Islet of Langerhans (tissue), 1 donor: ENCODE results near the gene MAGI1.
A peak's percentile ranks its signal among the peaks of the same experiment; 100 is the strongest.

Experiments used
- FAIRE-seq: peaks from one replicate; lab custom pipeline; 2011; peaks lifted over from hg19 to GRCh38; lab: Jason Lieb, UNC

Gene MAGI1

GRCh38 chr3:65971293-65972252, 67.1 kb downstream of the MAGI1 start:
- no peak for FAIRE-seq

GRCh38 chr3:65968996-65969395, 69.7 kb downstream of the MAGI1 start:
- no peak for FAIRE-seq

- no peak for FAIRE-seq
These were observed 71.3 kb downstream of the MAGI1 start for GRCh38 chr3:65967451-65967850.

GRCh38 chr3:65964838-65965237, 73.9 kb downstream of the MAGI1 start:
- no peak for FAIRE-seq

- FAIRE-seq = peak; percentile 96
These were observed 74.7 kb downstream of the MAGI1 start for GRCh38 chr3:65963787-65964677.

- FAIRE-seq = no peak
These were observed 77.0 kb downstream of the MAGI1 start for GRCh38 chr3:65961733-65962132.

GRCh38 chr3:65961128-65961527, 77.6 kb downstream of the MAGI1 start:
- no peak for FAIRE-seq

GRCh38 chr3:65960087-65960486, 78.6 kb downstream of the MAGI1 start:
- FAIRE-seq = no peak

- no peak for FAIRE-seq
These were observed 80.5 kb downstream of the MAGI1 start for GRCh38 chr3:65958216-65958615.

- no peak for FAIRE-seq
These were observed 82.8 kb downstream of the MAGI1 start for GRCh38 chr3:65955792-65956477.

- FAIRE-seq = peak; percentile 79
These were observed 84.6 kb downstream of the MAGI1 start for GRCh38 chr3:65953881-65954733.

- peak; percentile 98 for FAIRE-seq
These were observed 85.4 kb downstream of the MAGI1 start for GRCh38 chr3:65953301-65953812.

GRCh38 chr3:65952842-65953241, 85.9 kb downstream of the MAGI1 start:
- FAIRE-seq = no peak

- FAIRE-seq = peak; percentile 97
These were observed 86.7 kb downstream of the MAGI1 start for GRCh38 chr3:65951836-65952505.

GRCh38 chr3:65950340-65951326, 88.1 kb downstream of the MAGI1 start:
- peak; percentile 65 for FAIRE-seq

- FAIRE-seq = peak; percentile 88
These were observed 89.7 kb downstream of the MAGI1 start for GRCh38 chr3:65948841-65949573.

GRCh38 chr3:65946438-65946837, 92.3 kb downstream of the MAGI1 start:
- no peak for FAIRE-seq

GRCh38 chr3:65945953-65946352, 92.8 kb downstream of the MAGI1 start:
- no peak for FAIRE-seq

GRCh38 chr3:65945480-65945879, 93.2 kb downstream of the MAGI1 start:
- FAIRE-seq = peak; percentile 47
